ENCODE results near the gene LRRC26.

DNA sequence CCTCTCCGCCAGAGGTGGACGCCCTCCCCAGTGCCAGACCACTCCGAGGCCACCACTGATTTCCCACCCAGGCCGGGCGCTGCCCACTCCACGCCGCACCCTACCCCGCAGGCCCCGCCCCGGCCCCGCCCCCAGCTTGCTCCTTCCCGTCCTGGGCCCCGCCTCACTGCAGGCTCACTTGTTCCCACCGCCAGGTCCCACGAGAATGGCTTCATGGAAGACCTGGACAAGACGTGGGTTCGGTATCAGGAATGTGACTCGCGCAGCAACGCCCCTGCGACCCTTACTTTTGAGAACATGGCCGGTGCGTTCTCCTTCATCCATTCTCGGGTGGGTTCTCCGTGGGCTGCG is 6.5 kb downstream of the LRRC26 start:
- no peak for TF ChIP-seq CTCF (optimal IDR thresholded peaks at IDR 0.05 in 1 of 3, IDR thresholded peaks at IDR 0.05 in 1 of 3, conservative IDR thresholded peaks at IDR 0.05 in 1 of 3; ENCODE audit: extremely low read depth in 1 of 3, insufficient read depth in 2 of 3, low read length in 3 of 3)
- TF ChIP-seq EZH2 (IDR thresholded peaks at IDR 0.05; ENCODE audit: low read length) = no peak

Measured in keratinocyte (primary cell).